GM19324 (cell line): ENCODE data around the gene KCNK5.

Experiments used
- ATAC-seq: cut with Tn5 transposase; IDR thresholded peaks from one replicate; pipeline ENCODE4 v1.9.1; 2021; ENCODE audit warnings: mild to moderate bottlenecking, moderate library complexity; ENCODE audit not compliant: unreplicated experiment, low FRiP score

Gene KCNK5, protein sequence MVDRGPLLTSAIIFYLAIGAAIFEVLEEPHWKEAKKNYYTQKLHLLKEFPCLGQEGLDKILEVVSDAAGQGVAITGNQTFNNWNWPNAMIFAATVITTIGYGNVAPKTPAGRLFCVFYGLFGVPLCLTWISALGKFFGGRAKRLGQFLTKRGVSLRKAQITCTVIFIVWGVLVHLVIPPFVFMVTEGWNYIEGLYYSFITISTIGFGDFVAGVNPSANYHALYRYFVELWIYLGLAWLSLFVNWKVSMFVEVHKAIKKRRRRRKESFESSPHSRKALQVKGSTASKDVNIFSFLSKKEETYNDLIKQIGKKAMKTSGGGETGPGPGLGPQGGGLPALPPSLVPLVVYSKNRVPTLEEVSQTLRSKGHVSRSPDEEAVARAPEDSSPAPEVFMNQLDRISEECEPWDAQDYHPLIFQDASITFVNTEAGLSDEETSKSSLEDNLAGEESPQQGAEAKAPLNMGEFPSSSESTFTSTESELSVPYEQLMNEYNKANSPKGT

DNA sequence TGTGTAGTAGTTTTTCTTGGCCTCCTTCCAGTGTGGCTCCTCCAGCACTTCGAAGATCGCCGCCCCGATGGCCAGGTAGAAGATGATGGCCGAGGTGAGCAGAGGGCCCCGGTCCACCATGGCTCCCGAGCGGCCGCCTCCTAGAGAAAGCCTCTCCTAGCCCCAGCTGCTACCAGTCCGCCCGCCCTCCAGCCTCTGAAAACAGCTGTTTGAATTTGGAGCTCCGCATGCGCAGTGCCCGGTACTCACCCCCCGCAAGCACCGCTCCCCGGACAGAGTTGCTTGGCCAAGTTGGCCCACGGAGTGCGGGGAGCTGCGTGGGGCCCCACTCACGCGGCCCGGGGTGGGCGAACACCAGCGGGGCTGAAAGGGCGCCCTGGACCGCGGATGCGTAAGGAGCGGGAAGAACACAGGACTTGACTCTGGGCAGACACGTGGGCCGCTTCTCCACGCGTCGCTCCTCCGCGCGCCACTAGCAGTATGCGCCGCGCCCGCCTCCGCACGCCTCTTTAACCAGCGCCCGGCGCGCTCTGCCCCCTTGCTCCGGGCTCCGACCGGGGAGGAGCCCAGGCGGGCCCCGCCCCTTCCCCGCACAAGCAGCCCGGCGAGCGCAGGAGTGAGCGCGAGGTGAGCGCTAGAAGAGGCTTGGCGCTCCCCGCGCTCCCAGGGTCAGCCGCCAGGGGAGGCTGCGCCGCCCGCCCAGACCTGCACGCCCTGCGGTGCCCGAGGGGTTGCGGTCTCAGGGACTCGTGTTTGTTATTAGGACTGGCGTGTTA is at the start of gene KCNK5:
Gene KCNK5, minus strand, starts transcription at position 484 of the 776 bp plus-strand sequence. Its CDS starts 364 bp downstream, at position 120.
- no peak for ATAC-seq

DNA sequence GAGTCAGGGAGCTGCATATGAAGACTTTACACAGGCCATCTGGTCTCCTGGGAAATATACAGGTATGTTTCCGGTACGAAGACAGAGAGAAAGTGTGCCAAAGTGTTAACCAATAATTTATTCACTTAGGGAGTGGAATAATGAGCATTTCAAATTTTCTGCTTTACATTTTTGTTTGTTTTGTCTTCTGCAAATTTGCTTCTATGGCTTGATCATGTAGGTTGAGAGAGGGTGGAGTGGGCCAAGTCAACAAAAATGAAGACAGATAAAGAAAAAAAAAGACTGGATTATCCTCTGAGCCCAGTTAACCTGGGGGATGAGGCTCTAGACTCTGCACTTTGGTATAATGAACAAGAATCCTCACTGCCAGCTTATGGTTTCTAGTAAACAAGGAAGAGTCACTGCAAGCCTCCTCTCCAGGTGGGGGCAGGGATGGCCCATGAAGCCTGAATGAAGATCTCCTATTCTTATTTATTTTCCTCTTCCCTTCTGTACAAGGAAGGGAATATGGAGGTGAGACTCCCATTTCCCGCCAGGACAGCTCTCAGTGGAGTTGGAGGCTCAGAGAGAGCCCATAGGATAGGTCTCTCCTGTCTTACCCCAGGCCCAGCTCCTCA is 47.2 kb upstream of the KCNK5 start:
- no peak for ATAC-seq

DNA sequence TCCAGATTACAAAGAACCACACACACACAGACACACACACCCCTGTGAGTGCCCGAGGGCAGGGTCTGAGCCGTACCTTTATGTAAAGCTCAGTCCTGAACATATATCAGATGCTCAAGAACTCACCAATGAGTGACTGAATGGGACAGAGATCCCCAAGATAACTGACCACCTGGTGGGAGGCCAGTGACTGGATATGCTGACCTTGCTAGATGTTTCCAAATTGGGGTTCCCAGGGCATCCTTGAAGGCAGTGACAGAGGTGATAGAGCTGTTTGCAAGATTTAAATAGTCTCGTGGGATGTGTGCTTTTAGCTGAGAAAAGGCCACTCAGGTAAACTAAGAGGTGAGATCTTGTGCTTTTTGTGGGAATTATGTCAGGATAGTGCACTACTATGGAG is 45.6 kb upstream of the KCNK5 start:
- ATAC-seq = no peak

DNA sequence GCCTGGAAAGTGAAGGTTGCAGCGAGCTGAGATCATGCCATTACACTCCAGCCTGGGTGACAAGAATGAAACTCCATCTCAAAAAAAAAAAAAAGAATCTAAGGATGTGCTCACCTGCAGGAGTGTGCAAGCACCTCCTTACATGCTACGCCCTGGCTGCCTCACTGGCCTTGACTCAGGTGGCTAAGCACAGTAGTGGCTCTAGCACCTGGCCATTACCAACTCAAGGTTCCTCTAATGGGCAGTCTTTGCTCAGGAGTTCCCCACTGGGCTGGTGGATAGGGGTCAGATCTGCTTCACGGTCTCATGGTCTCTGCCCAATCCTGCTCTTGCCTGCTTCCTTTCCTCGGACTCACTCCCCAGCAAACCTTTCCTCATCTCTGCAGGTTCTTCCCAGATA is 45.2 kb upstream of the KCNK5 start:
- ATAC-seq = no peak

DNA sequence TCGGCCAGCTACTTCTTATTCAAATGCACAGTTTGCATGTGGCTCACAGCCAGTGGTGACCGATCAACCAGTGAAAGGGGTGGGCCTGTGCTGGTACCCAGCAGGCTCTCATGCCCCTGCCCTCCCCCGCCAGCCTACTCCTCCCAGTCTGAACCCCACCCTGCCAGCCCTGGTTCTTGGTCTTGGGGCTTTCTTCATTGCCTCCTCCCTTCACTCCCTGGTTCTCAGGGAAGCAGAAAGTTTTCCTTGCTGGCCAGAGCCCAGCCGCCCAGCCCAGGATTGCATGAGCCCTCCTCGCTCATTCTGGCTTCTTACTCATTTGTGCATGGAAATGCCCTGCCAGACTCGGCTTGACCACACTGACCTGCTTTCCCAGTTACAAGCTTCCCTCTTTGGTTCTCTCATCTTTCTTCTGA is 44.1 kb upstream of the KCNK5 start:
- ATAC-seq = no peak

DNA sequence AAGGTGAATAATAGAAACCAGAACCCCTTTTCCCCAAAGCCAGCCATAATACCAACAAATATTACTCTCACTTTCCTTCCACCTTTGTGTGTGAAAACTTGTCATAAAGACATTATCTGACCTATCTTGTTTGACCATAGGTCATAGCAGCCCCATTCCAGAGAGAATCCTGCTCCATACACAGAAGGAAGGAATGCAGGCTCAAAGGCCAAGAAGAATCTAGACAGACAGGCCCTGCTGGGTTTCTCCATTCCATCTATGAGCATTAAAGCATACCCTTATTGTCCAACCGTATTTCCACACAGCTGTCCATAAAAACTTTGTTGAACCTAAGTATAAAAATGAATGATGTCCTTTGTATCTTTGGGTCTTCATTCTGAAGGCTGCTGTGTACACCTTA is 40.7 kb upstream of the KCNK5 start:
- ATAC-seq = no peak

DNA sequence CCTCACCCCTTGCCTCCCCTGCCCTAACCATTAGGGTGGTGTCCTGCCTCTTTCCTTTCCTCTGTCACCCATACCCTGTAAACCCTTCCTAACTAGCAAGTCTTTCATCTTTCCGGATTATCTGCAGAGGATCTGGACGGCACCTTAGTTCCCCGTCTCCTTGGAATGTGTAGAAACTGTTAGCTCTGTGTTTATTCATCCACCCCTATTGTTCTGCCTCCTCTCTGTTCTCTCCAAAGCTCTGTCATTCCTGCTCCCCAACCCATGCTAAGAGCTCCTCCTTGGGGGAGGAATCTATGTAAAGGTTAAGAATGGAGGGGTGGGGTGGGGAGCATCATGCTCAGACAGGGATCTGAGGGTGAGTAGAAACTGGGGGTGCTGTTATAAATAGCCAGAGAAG is 39.4 kb upstream of the KCNK5 start:
- ATAC-seq = no peak

DNA sequence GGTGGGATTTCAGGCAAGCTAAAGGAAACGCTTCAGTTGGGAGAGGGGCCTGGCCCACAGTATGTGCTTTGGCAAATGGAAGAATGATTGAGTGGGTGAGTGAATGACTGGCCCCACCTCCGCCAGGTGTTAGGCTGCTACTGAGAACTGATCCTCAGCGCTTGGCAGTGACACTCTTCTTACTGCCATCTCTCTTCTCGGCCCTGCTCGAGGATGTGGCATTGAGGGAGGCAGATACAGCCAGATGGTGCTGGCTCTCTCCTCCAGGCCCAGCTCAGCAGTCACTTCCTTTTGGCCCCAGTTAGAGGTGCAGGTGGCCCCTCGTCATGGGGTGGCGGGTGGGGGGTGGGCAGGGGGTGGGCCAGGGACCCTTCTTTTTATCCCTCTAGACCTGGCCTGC is 38.9 kb upstream of the KCNK5 start:
- ATAC-seq = no peak

DNA sequence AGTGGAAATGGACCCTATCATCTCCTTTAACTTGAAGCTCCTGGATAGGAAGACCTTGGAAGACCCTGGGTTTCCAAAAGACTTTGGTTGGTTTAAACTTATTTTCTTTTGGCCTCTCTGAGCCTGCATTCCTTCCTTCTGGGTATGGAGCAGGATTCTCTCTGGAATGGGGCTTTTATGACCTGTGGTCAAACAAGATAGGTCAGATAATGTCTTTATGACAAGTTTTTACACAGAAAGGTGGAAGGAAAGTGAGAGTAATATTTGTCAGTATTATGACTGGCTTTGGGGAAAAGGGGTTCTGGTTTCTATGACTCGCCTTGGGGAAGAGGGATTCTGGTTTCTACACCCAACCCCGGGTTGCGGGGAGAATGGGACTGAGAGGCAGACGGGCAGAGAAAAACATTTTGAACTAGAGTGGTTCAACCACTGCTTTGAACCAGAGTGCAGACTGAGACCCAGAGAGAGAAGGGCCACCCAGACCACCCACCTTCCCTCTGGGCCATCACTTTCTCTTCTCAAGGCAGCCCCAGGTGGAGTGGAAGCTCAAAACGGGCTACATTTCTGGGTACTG is 37.6 kb upstream of the KCNK5 start:
- ATAC-seq = no peak

DNA sequence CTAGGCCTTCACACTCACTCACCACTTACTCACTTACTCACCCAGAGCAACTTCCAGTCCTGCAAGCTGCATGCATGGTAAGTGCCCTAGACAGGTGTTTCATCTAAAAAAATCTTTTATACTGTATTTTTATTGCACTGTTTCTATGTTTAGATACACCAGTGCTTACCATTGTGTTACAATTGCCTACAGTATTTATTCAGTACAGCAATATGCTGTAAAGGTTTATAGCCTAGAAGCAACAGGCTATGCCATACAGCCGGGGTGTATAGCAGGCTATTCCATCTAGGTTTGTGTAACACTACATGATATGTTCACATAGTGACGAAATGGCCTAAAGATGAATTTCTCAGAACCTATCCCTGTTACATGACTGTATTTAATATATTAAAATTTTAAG is 37.1 kb upstream of the KCNK5 start:
- ATAC-seq = no peak

DNA sequence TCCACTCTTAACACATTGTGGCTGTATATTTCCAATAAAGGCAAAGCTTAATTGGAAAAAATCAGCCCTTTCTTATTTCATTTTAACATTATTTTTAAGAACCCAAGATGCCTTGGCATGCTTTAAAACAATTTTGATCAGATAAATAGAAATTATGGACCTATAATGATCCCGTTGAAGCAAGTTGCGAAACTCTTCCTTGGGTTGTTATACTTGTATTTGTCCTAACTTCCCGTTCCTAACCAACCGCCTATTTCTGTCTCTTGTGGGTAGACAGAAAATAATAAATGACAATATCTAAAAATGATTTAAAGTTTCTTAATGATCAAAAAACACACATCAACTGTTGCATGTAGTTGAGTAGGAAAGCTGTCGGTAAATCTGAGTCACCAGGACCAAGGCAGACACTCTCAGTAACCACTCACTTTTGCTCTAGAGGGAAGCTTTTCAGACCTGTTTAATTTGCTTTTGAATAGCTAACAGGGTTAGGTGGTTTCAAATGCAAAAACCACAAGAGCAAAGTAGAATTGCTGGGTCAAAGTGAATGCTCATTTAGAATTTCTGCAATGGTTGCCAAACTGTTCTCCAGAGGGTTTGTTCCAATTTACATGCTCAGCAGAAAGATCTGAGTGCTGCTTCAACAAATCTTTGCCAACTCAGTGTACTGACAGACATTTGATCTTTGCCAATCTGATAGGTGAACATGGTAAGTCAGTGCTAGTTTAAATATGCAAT is 34.2 kb upstream of the KCNK5 start:
- ATAC-seq = no peak

DNA sequence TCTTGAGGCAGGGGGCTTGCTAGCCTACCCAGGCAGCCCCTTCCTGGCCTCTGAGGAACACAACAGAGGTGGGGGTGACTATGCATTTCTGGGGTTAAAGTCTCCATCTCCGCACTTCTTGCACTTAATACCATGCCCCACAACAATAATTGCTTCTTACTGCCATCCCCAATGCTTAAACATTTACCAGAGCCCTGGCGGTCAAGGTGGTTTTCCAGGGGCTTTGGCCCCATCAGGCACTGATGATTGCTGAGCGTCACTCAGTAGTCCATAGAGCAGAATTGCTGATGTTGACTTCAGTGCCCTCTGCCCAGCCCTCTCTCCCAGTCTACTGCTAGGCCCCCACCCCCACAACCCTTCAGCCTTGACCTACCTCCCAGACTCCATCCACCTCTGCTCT is 32.5 kb upstream of the KCNK5 start:
- ATAC-seq = no peak

DNA sequence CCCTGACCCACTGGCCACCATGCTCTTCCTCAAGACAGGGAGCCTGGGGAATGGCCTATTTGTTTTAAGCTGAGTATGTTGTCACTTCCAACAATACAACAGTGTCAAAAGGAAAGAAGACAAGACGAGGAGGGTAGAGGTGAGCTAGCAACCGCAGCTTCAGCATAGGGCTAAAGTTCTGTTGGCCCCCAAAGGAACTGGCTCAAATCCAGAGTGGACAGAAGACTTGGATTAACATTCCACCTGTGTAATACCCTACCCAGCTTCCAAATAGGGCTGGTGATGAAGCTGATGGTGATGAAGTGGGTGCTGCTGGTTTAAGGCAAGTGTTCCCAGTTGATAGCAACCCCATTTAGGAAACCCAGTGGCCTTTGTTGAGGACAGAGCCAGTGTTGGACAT is 31.7 kb upstream of the KCNK5 start:
- ATAC-seq = no peak

DNA sequence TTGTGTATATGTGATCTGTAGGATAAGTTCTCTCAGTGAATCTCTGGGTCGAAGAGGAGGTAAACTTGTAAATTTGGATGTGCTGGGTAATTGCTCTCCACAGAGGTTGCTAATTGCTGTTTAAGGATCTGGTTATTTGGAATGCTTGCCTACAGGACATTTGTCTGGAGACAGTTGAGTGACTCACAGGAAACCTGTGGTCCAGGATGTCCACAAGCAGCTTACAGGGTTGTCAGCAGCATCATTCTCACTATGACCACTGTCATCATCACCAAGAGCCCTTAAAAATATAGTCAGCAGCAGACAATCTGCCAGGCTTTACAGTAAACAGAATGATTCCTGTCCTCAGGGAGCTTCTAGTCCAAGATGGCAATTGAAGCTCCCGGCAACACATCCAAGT is 31.2 kb upstream of the KCNK5 start:
- ATAC-seq = no peak

DNA sequence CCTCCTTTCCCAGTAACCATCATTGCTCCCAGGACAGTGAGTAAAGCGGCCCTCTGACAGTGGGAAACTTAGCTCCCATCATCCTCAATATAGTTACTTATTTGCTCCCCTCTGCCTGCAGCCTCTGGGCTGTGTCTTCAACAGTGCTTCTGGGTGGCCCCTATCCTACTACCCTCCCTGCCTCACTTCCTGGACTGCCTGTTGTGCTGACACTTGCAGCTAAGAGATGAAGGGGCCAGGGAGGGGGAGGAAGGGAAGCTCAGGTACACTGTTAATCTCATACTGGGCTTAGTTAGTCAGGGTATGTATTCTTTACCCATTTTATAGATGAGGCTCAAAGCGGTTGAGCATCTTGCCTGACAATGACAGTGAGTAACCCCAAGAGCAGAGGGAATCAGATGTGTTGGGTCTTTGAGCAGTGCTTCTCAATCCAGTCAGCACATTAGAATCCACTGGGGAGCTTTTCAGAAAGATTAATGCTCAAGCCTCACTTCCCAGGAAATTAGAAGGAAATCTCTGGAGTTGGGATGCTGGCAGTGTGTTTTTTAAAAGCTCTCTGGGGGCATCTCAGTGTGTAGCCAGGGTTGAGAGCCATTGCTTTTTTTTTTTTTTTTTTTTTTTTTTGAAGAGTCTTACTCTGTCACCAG is 27.1 kb upstream of the KCNK5 start:
- no peak for ATAC-seq

DNA sequence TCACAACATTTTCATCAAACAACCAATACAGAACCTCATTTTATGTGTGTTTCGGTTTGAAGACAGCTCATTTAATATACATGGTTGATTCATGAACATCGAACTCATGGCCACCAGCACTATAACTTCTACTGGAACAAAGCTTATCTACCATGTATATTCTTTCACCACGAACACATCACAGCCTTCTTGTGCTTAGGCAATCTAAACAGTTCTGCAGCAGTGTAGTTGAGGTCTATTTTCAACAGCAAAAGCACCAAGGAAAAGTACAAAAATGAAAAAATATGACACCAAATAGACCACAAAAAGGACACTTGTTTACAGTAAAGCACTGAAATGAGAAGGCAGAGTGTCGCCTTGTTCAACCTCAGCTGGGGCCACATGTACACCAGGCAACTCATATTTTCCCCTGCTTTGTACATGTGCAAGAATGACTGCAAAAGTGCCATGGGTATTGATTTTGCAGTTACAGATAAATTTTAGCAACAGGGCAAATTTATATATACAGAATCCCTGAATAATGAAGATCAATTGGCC is 25.8 kb upstream of the KCNK5 start:
- no peak for ATAC-seq

DNA sequence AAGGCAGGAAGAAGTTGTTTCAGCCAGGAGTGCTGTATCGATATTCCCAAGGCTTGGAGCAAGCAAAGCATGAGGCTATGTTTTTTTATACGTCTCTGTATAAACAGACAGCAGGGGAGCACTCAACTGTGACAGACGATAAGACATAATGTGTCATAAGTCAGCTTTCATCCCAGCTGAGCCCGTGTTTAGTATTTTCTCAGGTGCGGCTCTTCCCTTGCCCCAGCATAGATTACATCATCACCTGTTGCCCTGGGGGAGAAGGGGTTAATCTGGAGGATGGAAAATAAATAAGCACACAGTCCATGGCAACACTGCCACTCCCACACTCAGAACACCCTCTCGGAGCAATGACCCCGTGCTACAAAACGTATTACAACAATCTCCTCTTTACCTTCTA is 22.1 kb upstream of the KCNK5 start:
- no peak for ATAC-seq

DNA sequence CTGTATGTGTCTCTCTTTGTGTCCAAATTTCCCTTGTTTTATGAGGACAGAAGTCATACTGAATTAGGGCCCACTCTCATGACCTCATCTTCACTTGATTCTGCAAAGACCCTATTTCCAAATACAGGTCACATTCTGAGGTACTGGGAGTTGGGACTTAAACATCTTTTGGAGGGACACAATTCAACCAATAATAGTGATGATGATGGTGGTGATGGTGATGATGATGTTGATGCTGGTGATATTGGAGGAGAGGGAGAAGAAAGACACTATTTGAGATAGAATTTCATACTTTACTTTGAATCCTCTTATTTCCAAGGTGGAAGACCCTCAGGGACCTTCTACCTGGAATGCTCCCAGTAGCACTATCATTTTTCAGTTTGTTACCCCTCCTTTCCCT is 21.2 kb upstream of the KCNK5 start:
- ATAC-seq = no peak

DNA sequence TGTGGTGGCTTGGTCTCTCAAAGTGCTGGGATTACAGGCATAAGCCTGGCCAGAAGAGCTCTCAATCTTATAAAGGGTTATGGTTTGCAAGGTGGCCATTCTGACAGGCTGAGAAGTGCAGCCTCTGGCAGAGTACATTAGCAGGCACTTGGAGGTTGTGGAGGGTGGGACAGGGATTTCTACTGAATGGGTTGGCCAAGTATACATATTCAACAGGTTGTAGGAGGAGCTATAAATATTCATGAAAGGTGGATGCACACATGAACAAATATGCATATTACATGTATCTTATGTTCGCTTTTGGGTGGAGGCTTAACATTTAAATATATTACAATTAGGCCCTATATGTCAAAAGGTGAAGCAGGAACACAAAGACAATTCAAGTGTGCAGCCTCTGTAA is 20.0 kb upstream of the KCNK5 start:
- ATAC-seq = no peak
